HepG2 (cell line): ENCODE data around the gene STBD1. TPM values are rescaled to one million over a fixed set of nuclear protein-coding genes. Genes with fewer than 3 reads are reported as not detected.

Experiments
- BCL6 ChIP-seq: IDR thresholded peaks from 2 replicates; pipeline ENCODE4 v1.6.1; 2016; ENCODE audit warnings: missing genetic modification reagents, missing compliant biosample characterization
- CREB1 ChIP-seq, 2 experiments: fragments of 450-650 bp in 1 of 2; IDR thresholded peaks; 2 replicates each; pipeline ENCODE4 v1.6.1; 2016 to 2017; ENCODE audit warnings: control low read depth in 1 of 2, mild to moderate bottlenecking in 1 of 2, missing compliant biosample characterization in 1 of 2, missing genetic modification characterization in 1 of 2
- GATAD2A ChIP-seq: IDR thresholded peaks from 2 replicates; pipeline ENCODE4 v1.6.1; 2016
- HMG20A ChIP-seq: IDR thresholded peaks from 2 replicates; pipeline ENCODE4 v1.6.1; 2016; ENCODE audit warnings: borderline replicate concordance
- NR2F6 ChIP-seq, 2 experiments: IDR thresholded peaks; 2 replicates each; pipeline ENCODE4 v1.6.1; 2016; ENCODE audit warnings: antibody characterized with exemption in 1 of 2, mild to moderate bottlenecking in 1 of 2
- PLSCR1 ChIP-seq: sonication (generic); formaldehyde crosslinking; IDR thresholded peaks from 2 replicates; pipeline ENCODE4 v1.5.0; 2020; ENCODE audit warnings: missing genetic modification reagents, mild to moderate bottlenecking, borderline replicate concordance
- RCOR2 ChIP-seq: IDR thresholded peaks from 2 replicates; pipeline ENCODE4 v1.6.1; 2016; ENCODE audit warnings: missing biosample characterization, missing genetic modification reagents
- REPIN1 ChIP-seq: sonication (generic); formaldehyde crosslinking; IDR thresholded peaks from 2 replicates; pipeline ENCODE4 v1.8.0; 2022; ENCODE audit warnings: missing genetic modification reagents, low read depth, mild to moderate bottlenecking, borderline replicate concordance
- RFXAP ChIP-seq: sonication (generic); formaldehyde crosslinking; IDR thresholded peaks from 2 replicates; pipeline ENCODE4 v1.4.0; 2020; ENCODE audit warnings: missing genetic modification reagents, borderline replicate concordance
- RXRB ChIP-seq: IDR thresholded peaks from 2 replicates; pipeline ENCODE4 v1.6.1; 2016; ENCODE audit warnings: borderline replicate concordance, missing genetic modification reagents, missing compliant biosample characterization
- SALL1 ChIP-seq: sonication (generic); formaldehyde crosslinking; IDR thresholded peaks from 2 replicates; pipeline ENCODE4 v1.8.0; 2022; ENCODE audit warnings: mild to moderate bottlenecking, missing genetic modification reagents
- SMYD3 ChIP-seq: sonication (generic); formaldehyde crosslinking; IDR thresholded peaks from 2 replicates; pipeline ENCODE4 v1.8.1; 2023; ENCODE audit warnings: mild to moderate bottlenecking, missing genetic modification reagents
- SP4 ChIP-seq: sonication (generic); formaldehyde crosslinking; IDR thresholded peaks from 2 replicates; pipeline ENCODE4 v1.8.1; 2023; ENCODE audit warnings: mild to moderate bottlenecking, missing genetic modification reagents
- TBX2 ChIP-seq: sonication (generic); formaldehyde crosslinking; IDR thresholded peaks from 2 replicates; pipeline ENCODE4 v1.5.0; 2020; ENCODE audit warnings: missing genetic modification reagents, mild to moderate bottlenecking, borderline replicate concordance
- ZNF382 ChIP-seq: sonication (generic); formaldehyde crosslinking; IDR thresholded peaks from 2 replicates; pipeline ENCODE4 v1.5.0; 2020; ENCODE audit warnings: missing genetic modification reagents, mild to moderate bottlenecking, borderline replicate concordance
- ZNF609 ChIP-seq: sonication (generic); formaldehyde crosslinking; IDR thresholded peaks from 2 replicates; pipeline ENCODE4 v1.4.0; 2020; ENCODE audit warnings: mild to moderate bottlenecking, missing genetic modification reagents, borderline replicate concordance
- polyA plus RNA-seq, 8 experiments: library from polyadenylated mRNA; depleted of rRNA in 3 of 8; stranded (reverse) in 7 of 8; unstranded in 1 of 8; fragments of >200 nt; fragmentation: Illumina TruSeq in 4 of 8; extraction: Trizol in 4 of 8; gene quantifications; 2 replicates each; pipeline versions ENCODE4 v1.2.1 to v1.2.3, GENCODE V29; 2011 to 2016; ENCODE audit warnings: low read depth in 4 of 8, missing spikeins in 1 of 8, mixed read lengths in 1 of 8; ENCODE audit not compliant: insufficient read depth in 1 of 8
- total RNA-seq, 5 experiments: library from RNA; depleted of rRNA; stranded (reverse); fragments of >200 nt; fragmentation: Illumina TruSeq; extraction: Trizol; gene quantifications; 2 replicates each; pipeline ENCODE4 v1.2.3, GENCODE V29; 2016; ENCODE audit warnings: low read depth in 1 of 5
- TF ChIP-seq, protein P1 (sequence below): sonication (generic); formaldehyde crosslinking; IDR thresholded peaks from 2 replicates; pipeline ENCODE4 v1.8.0; 2022; ENCODE audit warnings: mild to moderate bottlenecking, missing genetic modification reagents; ENCODE audit not compliant: insufficient replicate concordance
- TF ChIP-seq, protein P2 (sequence below): IDR thresholded peaks from 2 replicates; pipeline ENCODE4 v1.4.0; 2020; ENCODE audit warnings: mild to moderate bottlenecking, missing genetic modification reagents

The STBD1 gene
- total and polyA plus RNA-seq, 2 of the 13 experiments (the other 11 are each of a cell fraction or from before 2014, with no cell fraction given): 2.8 to 4.3 TPM

DNA sequence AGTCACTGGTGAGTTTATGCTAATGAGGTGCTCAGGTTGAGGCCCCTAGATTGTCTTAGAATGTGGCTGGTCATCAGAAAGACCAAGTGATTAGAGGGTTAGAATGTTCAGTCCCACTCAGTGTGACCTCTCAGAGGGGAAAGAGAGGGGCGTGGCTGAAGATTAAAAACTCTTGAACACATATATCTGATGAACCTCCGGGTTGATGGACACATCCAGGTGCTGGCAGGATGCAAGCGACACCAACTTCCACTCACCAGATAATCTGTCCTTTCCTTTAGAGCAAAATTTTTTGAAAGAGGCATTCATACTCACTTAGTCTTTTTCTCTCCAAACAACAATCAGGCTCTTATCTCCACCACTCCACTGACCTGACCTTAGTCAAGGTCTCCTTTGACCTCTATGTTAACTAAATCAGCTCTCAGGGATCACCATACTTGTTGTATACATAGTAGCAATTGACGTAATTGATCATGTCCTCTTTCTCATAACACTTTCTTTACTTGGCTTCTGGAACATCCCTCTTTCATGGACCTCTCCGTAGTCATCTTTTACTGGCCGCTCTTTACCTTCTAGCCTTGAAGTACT is 40.8 kb upstream of the STBD1 start (continued):
- TF ChIP-seq ZNF609 (CRISPR knock-in tag): peak; percentile 44; the same call in 1 of the 2 replicates
- TF ChIP-seq NR2F6 (IDR thresholded peaks at IDR 0.05): peak; percentile 86
- peak; percentile 86 for TF ChIP-seq NR2F6 (CRISPR knock-in tag; IDR thresholded peaks at IDR 0.05)
- TF ChIP-seq REPIN1 (CRISPR knock-in tag): no peak
- no peak for TF ChIP-seq RFXAP
- TF ChIP-seq CREB1 (IDR thresholded peaks at IDR 0.05): no peak
- peak; percentile 39; the same call in 1 of the 2 replicates for TF ChIP-seq CREB1 (CRISPR knock-in tag; IDR thresholded peaks at IDR 0.05)
- peak; percentile 51; the same call in 1 of the 2 replicates for TF ChIP-seq BCL6 (CRISPR knock-in tag)
- no peak for TF ChIP-seq SP4 (CRISPR knock-in tag)
- TF ChIP-seq GATAD2A (CRISPR knock-in tag): peak; percentile 62
- TF ChIP-seq SALL1: peak; percentile 17; the same call in 1 of the 2 replicates
- TF ChIP-seq, protein P1, sequence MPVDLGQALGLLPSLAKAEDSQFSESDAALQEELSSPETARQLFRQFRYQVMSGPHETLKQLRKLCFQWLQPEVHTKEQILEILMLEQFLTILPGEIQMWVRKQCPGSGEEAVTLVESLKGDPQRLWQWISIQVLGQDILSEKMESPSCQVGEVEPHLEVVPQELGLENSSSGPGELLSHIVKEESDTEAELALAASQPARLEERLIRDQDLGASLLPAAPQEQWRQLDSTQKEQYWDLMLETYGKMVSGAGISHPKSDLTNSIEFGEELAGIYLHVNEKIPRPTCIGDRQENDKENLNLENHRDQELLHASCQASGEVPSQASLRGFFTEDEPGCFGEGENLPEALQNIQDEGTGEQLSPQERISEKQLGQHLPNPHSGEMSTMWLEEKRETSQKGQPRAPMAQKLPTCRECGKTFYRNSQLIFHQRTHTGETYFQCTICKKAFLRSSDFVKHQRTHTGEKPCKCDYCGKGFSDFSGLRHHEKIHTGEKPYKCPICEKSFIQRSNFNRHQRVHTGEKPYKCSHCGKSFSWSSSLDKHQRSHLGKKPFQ (CRISPR knock-in tag): no peak
- TF ChIP-seq HMG20A (CRISPR knock-in tag): peak; percentile 49; the same call in 1 of the 2 replicates
- no peak for TF ChIP-seq ZNF382
- TF ChIP-seq, protein P2, sequence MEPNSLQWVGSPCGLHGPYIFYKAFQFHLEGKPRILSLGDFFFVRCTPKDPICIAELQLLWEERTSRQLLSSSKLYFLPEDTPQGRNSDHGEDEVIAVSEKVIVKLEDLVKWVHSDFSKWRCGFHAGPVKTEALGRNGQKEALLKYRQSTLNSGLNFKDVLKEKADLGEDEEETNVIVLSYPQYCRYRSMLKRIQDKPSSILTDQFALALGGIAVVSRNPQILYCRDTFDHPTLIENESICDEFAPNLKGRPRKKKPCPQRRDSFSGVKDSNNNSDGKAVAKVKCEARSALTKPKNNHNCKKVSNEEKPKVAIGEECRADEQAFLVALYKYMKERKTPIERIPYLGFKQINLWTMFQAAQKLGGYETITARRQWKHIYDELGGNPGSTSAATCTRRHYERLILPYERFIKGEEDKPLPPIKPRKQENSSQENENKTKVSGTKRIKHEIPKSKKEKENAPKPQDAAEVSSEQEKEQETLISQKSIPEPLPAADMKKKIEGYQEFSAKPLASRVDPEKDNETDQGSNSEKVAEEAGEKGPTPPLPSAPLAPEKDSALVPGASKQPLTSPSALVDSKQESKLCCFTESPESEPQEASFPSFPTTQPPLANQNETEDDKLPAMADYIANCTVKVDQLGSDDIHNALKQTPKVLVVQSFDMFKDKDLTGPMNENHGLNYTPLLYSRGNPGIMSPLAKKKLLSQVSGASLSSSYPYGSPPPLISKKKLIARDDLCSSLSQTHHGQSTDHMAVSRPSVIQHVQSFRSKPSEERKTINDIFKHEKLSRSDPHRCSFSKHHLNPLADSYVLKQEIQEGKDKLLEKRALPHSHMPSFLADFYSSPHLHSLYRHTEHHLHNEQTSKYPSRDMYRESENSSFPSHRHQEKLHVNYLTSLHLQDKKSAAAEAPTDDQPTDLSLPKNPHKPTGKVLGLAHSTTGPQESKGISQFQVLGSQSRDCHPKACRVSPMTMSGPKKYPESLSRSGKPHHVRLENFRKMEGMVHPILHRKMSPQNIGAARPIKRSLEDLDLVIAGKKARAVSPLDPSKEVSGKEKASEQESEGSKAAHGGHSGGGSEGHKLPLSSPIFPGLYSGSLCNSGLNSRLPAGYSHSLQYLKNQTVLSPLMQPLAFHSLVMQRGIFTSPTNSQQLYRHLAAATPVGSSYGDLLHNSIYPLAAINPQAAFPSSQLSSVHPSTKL (CRISPR knock-in tag): peak; percentile 79
- 0 out of 2 replicates have a peak, but pooled peaks have one; percentile 23 for TF ChIP-seq RCOR2
- TF ChIP-seq SMYD3: no peak
- peak; percentile 40; the same call in 1 of the 2 replicates for TF ChIP-seq TBX2 (CRISPR knock-in tag)
- TF ChIP-seq PLSCR1: no peak
- peak; percentile 69; the same call in 1 of the 2 replicates for TF ChIP-seq RXRB (CRISPR knock-in tag)
